Upper lobe of left lung (tissue), 4 donors: ENCODE results near the gene CPA1.

ENCODE experiments used
- EP300 ChIP-seq, 4 donors: sonication (generic); formaldehyde crosslinking; IDR thresholded peaks; one replicate each; pipeline ENCODE4 v1.5.1; 2017; ENCODE audit warnings: antibody characterized with exemption in 4 of 4, control low read depth in 2 of 4
- POLR2AphosphoS5 ChIP-seq, 2 donors: sonication (generic); formaldehyde crosslinking; IDR thresholded peaks; one replicate each; pipeline ENCODE4 v1.5.1; 2017; ENCODE audit warnings: antibody characterized with exemption in 2 of 2
- TF ChIP-seq, protein P1 (sequence below), 6 experiments: fragments of 450-650 bp in 4 of 6; fragments of 200-600 bp in 2 of 6; sonication (generic) in 2 of 6; IDR thresholded peaks; one replicate each; pipeline ENCODE4 v1.5.1; 2016 to 2019; ENCODE audit warnings: antibody characterized with exemption in 6 of 6

DNA sequence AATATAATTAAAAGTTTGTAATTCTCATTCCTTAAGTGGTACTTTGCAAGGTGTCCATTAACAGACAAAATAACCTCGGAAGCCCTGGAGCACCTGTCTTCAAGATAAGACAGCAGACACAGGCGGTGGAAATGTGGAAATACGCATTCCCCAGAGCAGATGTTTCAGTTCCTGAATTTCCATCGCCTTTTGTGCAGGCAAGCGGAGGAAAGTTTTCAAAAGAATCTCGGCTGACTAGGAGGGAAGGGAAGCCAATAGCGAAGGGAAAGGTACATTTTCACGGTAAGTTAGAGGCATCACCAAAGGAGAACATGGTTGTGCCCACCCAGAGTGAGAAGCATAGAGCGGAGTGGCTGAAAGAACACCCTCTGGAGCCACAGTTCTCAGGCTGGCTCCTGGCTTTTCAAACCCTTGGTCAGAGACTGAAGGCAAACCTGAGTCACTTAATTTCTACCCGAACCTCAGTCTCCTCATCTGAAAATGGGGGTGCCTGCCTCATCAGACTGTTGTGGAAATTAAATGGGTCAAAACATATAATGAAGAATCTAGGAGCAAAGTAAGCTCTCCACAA is 13.6 kb downstream of the CPA1 start:
- TF ChIP-seq, protein P1, sequence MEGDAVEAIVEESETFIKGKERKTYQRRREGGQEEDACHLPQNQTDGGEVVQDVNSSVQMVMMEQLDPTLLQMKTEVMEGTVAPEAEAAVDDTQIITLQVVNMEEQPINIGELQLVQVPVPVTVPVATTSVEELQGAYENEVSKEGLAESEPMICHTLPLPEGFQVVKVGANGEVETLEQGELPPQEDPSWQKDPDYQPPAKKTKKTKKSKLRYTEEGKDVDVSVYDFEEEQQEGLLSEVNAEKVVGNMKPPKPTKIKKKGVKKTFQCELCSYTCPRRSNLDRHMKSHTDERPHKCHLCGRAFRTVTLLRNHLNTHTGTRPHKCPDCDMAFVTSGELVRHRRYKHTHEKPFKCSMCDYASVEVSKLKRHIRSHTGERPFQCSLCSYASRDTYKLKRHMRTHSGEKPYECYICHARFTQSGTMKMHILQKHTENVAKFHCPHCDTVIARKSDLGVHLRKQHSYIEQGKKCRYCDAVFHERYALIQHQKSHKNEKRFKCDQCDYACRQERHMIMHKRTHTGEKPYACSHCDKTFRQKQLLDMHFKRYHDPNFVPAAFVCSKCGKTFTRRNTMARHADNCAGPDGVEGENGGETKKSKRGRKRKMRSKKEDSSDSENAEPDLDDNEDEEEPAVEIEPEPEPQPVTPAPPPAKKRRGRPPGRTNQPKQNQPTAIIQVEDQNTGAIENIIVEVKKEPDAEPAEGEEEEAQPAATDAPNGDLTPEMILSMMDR (IDR thresholded peaks at IDR 0.05): no peak
- TF ChIP-seq EP300 (IDR thresholded peaks at IDR 0.05) (no peak), POLR2AphosphoS5 (IDR thresholded peaks at IDR 0.05) (no peak)
